ENCODE measurements around the gene PEPD. TPM values are rescaled to one million over a fixed set of nuclear protein-coding genes. Genes with fewer than 3 reads are reported as not detected.

PEPD gene
- total and polyA plus RNA-seq, 4 donors, result 37.3 to 211 (median 117) TPM

DNA sequence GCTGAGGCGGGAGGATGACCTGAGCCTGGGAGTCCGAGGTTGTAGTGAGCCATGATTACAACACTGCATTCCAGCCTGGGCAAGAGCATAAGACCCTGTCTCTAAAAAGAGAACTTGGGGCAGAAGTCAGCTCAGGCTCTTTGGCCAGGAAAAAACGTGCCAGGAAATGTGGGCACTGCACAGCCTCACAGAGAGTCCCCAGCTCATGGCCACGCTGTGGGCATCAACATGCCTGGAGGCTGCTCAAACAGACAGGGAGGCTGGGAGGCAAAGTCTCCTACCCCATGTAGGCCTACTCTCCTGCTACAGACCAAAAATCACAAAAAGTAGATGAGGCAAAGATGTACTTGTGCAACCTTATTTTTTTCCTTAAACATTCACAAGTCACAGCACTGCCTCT lies 49.4 kb downstream of the PEPD start:
- Histone ChIP-seq H3K27ac (ENCODE audit: low read depth in 1 of 2, low read length in 2 of 2) (no peak overlapping the region), H3K4me1 (ENCODE audit: control insufficient read depth in 4 of 4, insufficient read depth in 4 of 4, low read length in 3 of 4) (no peaks in the 10 kb centered on the region), H3K9ac (ENCODE audit: low read depth in 1 of 2, low read length in 2 of 2) (no peak overlapping the region), H3K27me3 (ENCODE audit: control insufficient read depth in 4 of 4, insufficient read depth in 4 of 4, low read length in 3 of 4) (no peaks in the 10 kb centered on the region), H3K4me3 (ENCODE audit: low read depth in 1 of 3, low read length in 3 of 3) (no peak overlapping the region), H3K36me3 (ENCODE audit: control insufficient read depth in 4 of 4, insufficient read depth in 3 of 4, low read depth in 1 of 4, low read length in 3 of 4) (peaks cover 3 to 60% (median 24%) of the 10 kb centered on the region in 4 donors), H3K9me3 (ENCODE audit: control insufficient read depth in 4 of 4, low read length in 3 of 4) (no peaks in the 10 kb centered on the region)
- 87% methylated on average over 4 of the region's 4 CpGs for whole genome bisulfite sequencing
- TF ChIP-seq FOXA2 (IDR thresholded peaks at IDR 0.05) (no peak), SP1 (IDR thresholded peaks at IDR 0.05) (no peak), JUND (IDR thresholded peaks at IDR 0.05) (no peak), HNF4G (IDR thresholded peaks at IDR 0.05) (no peak), RAD21 (IDR thresholded peaks at IDR 0.05) (no peak), FOXA1 (IDR thresholded peaks at IDR 0.05) (no peak), REST (IDR thresholded peaks at IDR 0.05) (no peak), GABPA (IDR thresholded peaks at IDR 0.05 in 1 of 2, conservative IDR thresholded peaks at IDR 0.05 in 1 of 2) (no peak), HNF4A (conservative IDR thresholded peaks at IDR 0.05) (no peak), YY1 (IDR thresholded peaks at IDR 0.05) (no peak), EGR1 (IDR thresholded peaks at IDR 0.05; ENCODE audit: low read depth in 2 of 2) (no peak), ATF3 (IDR thresholded peaks at IDR 0.05) (no peak), TAF1 (conservative IDR thresholded peaks at IDR 0.05) (no peak), NR2F2 (IDR thresholded peaks at IDR 0.05) (no peak), RXRA (IDR thresholded peaks at IDR 0.05) (no peak)
- TF ChIP-seq, protein P1, sequence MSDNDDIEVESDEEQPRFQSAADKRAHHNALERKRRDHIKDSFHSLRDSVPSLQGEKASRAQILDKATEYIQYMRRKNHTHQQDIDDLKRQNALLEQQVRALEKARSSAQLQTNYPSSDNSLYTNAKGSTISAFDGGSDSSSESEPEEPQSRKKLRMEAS (IDR thresholded peaks at IDR 0.05), result no peak
- TF ChIP-seq, protein P2, sequence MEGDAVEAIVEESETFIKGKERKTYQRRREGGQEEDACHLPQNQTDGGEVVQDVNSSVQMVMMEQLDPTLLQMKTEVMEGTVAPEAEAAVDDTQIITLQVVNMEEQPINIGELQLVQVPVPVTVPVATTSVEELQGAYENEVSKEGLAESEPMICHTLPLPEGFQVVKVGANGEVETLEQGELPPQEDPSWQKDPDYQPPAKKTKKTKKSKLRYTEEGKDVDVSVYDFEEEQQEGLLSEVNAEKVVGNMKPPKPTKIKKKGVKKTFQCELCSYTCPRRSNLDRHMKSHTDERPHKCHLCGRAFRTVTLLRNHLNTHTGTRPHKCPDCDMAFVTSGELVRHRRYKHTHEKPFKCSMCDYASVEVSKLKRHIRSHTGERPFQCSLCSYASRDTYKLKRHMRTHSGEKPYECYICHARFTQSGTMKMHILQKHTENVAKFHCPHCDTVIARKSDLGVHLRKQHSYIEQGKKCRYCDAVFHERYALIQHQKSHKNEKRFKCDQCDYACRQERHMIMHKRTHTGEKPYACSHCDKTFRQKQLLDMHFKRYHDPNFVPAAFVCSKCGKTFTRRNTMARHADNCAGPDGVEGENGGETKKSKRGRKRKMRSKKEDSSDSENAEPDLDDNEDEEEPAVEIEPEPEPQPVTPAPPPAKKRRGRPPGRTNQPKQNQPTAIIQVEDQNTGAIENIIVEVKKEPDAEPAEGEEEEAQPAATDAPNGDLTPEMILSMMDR (IDR thresholded peaks at IDR 0.05; ENCODE audit: low read depth, low read length, missing input control), result no peak
- no peak for DNase-seq (ENCODE audit: low spot score)

- Histone ChIP-seq H3K27ac (ENCODE audit: low read depth in 1 of 2, low read length in 2 of 2) (no peak overlapping the region), H3K9me3 (ENCODE audit: control insufficient read depth in 4 of 4, low read length in 3 of 4) (no peaks in the 10 kb centered on the region), H3K36me3 (ENCODE audit: control insufficient read depth in 4 of 4, insufficient read depth in 3 of 4, low read depth in 1 of 4, low read length in 3 of 4) (peaks cover 2 to 55% (median 21%) of the 10 kb centered on the region in 4 donors), H3K9ac (ENCODE audit: low read depth in 1 of 2, low read length in 2 of 2) (no peak overlapping the region), H3K4me1 (ENCODE audit: control insufficient read depth in 4 of 4, insufficient read depth in 4 of 4, low read length in 3 of 4) (no peaks in the 10 kb centered on the region), H3K27me3 (ENCODE audit: control insufficient read depth in 4 of 4, insufficient read depth in 4 of 4, low read length in 3 of 4) (no peaks in the 10 kb centered on the region), H3K4me3 (ENCODE audit: low read depth in 1 of 3, low read length in 3 of 3) (no peak overlapping the region)
- TF ChIP-seq, protein P1 (IDR thresholded peaks at IDR 0.05), result no peak
- no peak for TF ChIP-seq FOXA1 (IDR thresholded peaks at IDR 0.05)
- TF ChIP-seq, protein P2 (IDR thresholded peaks at IDR 0.05; ENCODE audit: low read depth, low read length, missing input control), result no peak
- no peak for DNase-seq (ENCODE audit: low spot score)
- 92% methylated on average over 13 of the region's 13 CpGs for WGBS
Measured at GRCh38 chr19:33471111-33471996, 50.2 kb downstream of the PEPD start.

Measured in liver (tissue), 9 donors.